Spinal cord (tissue), 10 donors: ENCODE measurements around the gene CFAP54. TPM values are rescaled to one million over a fixed set of nuclear protein-coding genes. Genes with fewer than 3 reads are reported as not detected.
A peak's percentile ranks its signal among the peaks of the same experiment; 100 is the strongest.

Source experiments
- DNase-seq, 6 donors: peaks; one replicate each; pipeline versions ENCODE4 v3.0.0 to v3.0.0-alpha.2; 2013 to 2015; ENCODE audit warnings: low spot score in 6 of 6, low read depth in 4 of 6
- H3K27ac ChIP-seq: one replicate; pipeline ENCODE4 v1.5.1; 2013; ENCODE audit warnings: low read depth, low read length, control low read depth
- H3K27me3 ChIP-seq: one replicate; pipeline ENCODE4 v1.6.1; 2013; ENCODE audit warnings: low read length; ENCODE audit not compliant: control insufficient read depth, insufficient read depth
- H3K36me3 ChIP-seq: one replicate; pipeline ENCODE4 v1.6.1; 2013; ENCODE audit warnings: low read length; ENCODE audit not compliant: control insufficient read depth, insufficient read depth
- H3K4me1 ChIP-seq: one replicate; pipeline ENCODE4 v1.6.1; 2013; ENCODE audit warnings: low read length; ENCODE audit not compliant: control insufficient read depth, insufficient read depth
- H3K4me3 ChIP-seq: one replicate; pipeline ENCODE4 v1.5.1; 2013; ENCODE audit warnings: low read depth, low read length, control low read depth
- H3K9me3 ChIP-seq: one replicate; pipeline ENCODE4 v1.6.1; 2013; ENCODE audit warnings: low read length; ENCODE audit not compliant: control insufficient read depth, insufficient read depth
- WGBS: methylation state at CpG from one replicate; pipeline ENCODE4 v1.1.5; 2013; ENCODE audit warnings: missing lambda C conversion rate; ENCODE audit not compliant: insufficient coverage; 5-methylcytosine and 5-hydroxymethylcytosine counted together
- polyA plus RNA-seq, 2 donors: library from polyadenylated mRNA; unstranded; fragments of 120-200 nt; gene quantifications; one replicate each; pipeline ENCODE4 v1.2.1, GENCODE V29; 2013; ENCODE audit not compliant: insufficient read length in 2 of 2
- total RNA-seq, 2 donors: library from RNA; depleted of rRNA in 1 of 2; stranded (reverse); fragments of 120-200 nt in 1 of 2; fragments of >200 nt in 1 of 2; gene quantifications; one replicate each; pipeline versions ENCODE4 v1.2.3 to v1.2.4, GENCODE V29; 2013 to 2014
- donor health status: healthy.

The CFAP54 gene
- total and polyA plus RNA-seq, 4 donors, result 3.3 to 21.3 (median 11.1) TPM

- Histone ChIP-seq H3K4me1 (no peaks in the 10 kb centered on the region), H3K9me3 (no peaks in the 10 kb centered on the region)
Measured at GRCh38 chr12:96752211-96752610, 262.8 kb downstream of the CFAP54 start.

GRCh38 chr12:96766232-96766631 lies 276.9 kb downstream of the CFAP54 start:
- Histone ChIP-seq H3K4me3 (no peak overlapping the region), H3K9me3 (no peaks in the 10 kb centered on the region), H3K27ac (no peak overlapping the region), H3K4me1 (no peaks in the 10 kb centered on the region), H3K27me3 (no peaks in the 10 kb centered on the region), H3K36me3 (no peaks in the 10 kb centered on the region)
- 88% methylated on average over 1 of the region's 3 CpGs for WGBS
- DNase-seq, result no peak

More at GRCh38 chr12:96752211-96752610, 262.8 kb downstream of the CFAP54 start:
- Histone ChIP-seq H3K36me3 (no peaks in the 10 kb centered on the region), H3K27me3 (no peaks in the 10 kb centered on the region), H3K27ac (no peak overlapping the region), H3K4me3 (no peak overlapping the region)
- DNase-seq, result no peak
- WGBS, result no CpG with 5 or more reads among the region's 2 CpGs

GRCh38 chr12:96769400-96769799 lies 280.0 kb downstream of the CFAP54 start:
- WGBS, result 64% methylated on average over 4 of the region's 7 CpGs
- H3K36me3 ChIP-seq, result no peaks in the 10 kb centered on the region
- no peak overlapping the region for H3K4me3 ChIP-seq
- H3K9me3 ChIP-seq, result no peaks in the 10 kb centered on the region
- no peaks in the 10 kb centered on the region for H3K27me3 ChIP-seq
- H3K4me1 ChIP-seq, result no peaks in the 10 kb centered on the region
- DNase-seq, result peak in 1 of 6 donors; percentile 34
- H3K27ac ChIP-seq, result no peak overlapping the region

- no peak for DNase-seq
- H3K9me3 ChIP-seq, result no peaks in the 10 kb centered on the region
- H3K4me1 ChIP-seq, result no peaks in the 10 kb centered on the region
- 29% methylated on average over 1 of the region's 3 CpGs for WGBS
- H3K36me3 ChIP-seq, result no peaks in the 10 kb centered on the region
- no peak overlapping the region for H3K4me3 ChIP-seq
- H3K27me3 ChIP-seq, result no peaks in the 10 kb centered on the region
- H3K27ac ChIP-seq, result no peak overlapping the region
Measured at GRCh38 chr12:96770219-96771102, 281.1 kb downstream of the CFAP54 start.

- Histone ChIP-seq H3K27ac (no peak overlapping the region), H3K27me3 (no peaks in the 10 kb centered on the region), H3K4me1 (no peaks in the 10 kb centered on the region), H3K4me3 (no peak overlapping the region), H3K9me3 (no peaks in the 10 kb centered on the region), H3K36me3 (no peaks in the 10 kb centered on the region)
- WGBS, result 60% methylated on average over 1 of the region's 2 CpGs
- DNase-seq, result no peak
Measured at GRCh38 chr12:96773031-96773430, 283.7 kb downstream of the CFAP54 start.

GRCh38 chr12:96774496-96775256 lies 285.3 kb downstream of the CFAP54 start:
- WGBS, result 83% methylated on average over 8 of the region's 9 CpGs
- H3K27ac ChIP-seq, result no peak overlapping the region
- H3K4me1 ChIP-seq, result no peaks in the 10 kb centered on the region
- H3K36me3 ChIP-seq, result no peaks in the 10 kb centered on the region
- no peaks in the 10 kb centered on the region for H3K27me3 ChIP-seq
- DNase-seq, result no peak
- H3K4me3 ChIP-seq, result no peak overlapping the region
- H3K9me3 ChIP-seq, result no peaks in the 10 kb centered on the region

GRCh38 chr12:96776908-96777307 lies 287.5 kb downstream of the CFAP54 start:
- Histone ChIP-seq H3K4me1 (no peaks in the 10 kb centered on the region), H3K4me3 (no peak overlapping the region), H3K36me3 (no peaks in the 10 kb centered on the region), H3K27ac (no peak overlapping the region), H3K9me3 (no peaks in the 10 kb centered on the region), H3K27me3 (no peaks in the 10 kb centered on the region)
- DNase-seq, result peak in 1 of 6 donors; percentile 11
- no CpG with 5 or more reads among the region's 2 CpGs for WGBS

- H3K9me3 ChIP-seq, result no peaks in the 10 kb centered on the region
- H3K27ac ChIP-seq, result no peak overlapping the region
- WGBS, result 60% methylated on average over 1 of the region's 2 CpGs
- no peaks in the 10 kb centered on the region for H3K36me3 ChIP-seq
- DNase-seq, result no peak
- no peaks in the 10 kb centered on the region for H3K4me1 ChIP-seq
- H3K4me3 ChIP-seq, result no peak overlapping the region
- H3K27me3 ChIP-seq, result no peaks in the 10 kb centered on the region
Measured at GRCh38 chr12:96780330-96780729, 291.0 kb downstream of the CFAP54 start.

GRCh38 chr12:96786791-96787190 lies 297.4 kb downstream of the CFAP54 start:
- no CpG with 5 or more reads among the region's 2 CpGs for WGBS
- no peaks in the 10 kb centered on the region for H3K9me3 ChIP-seq

More at GRCh38 chr12:96786791-96787190, 297.4 kb downstream of the CFAP54 start:
- Histone ChIP-seq H3K27me3 (no peaks in the 10 kb centered on the region), H3K4me3 (no peak overlapping the region), H3K4me1 (no peaks in the 10 kb centered on the region), H3K27ac (no peak overlapping the region), H3K36me3 (no peaks in the 10 kb centered on the region)
- no peak for DNase-seq
